Upper lobe of left lung (tissue), 6 donors: ENCODE measurements around the gene HAO2. TPM values are rescaled to one million over a fixed set of nuclear protein-coding genes. Genes with fewer than 3 reads are reported as not detected.
A peak's percentile ranks its signal among the peaks of the same experiment; 100 is the strongest.

Source experiments
- ATAC-seq, 2 donors: fragments of 200-7000 bp; cut with Tn5 transposase; one replicate each; pipeline ENCODE4 v1.9.1; 2022; ENCODE audit warnings: mild to moderate bottlenecking in 2 of 2, moderate library complexity in 2 of 2; ENCODE audit not compliant: low FRiP score in 2 of 2
- DNase-seq, 2 donors: peaks; one replicate each; pipeline ENCODE4 v3.0.0-alpha.2; 2019 to 2020
- H3K27ac ChIP-seq, 4 donors: fragments of 200-600 bp; sonication (generic); one replicate each; pipeline ENCODE4 v1.5.1; 2016 to 2019
- H3K27me3 ChIP-seq, 4 donors: fragments of 200-600 bp; sonication (generic); one replicate each; pipeline ENCODE4 v1.5.1; 2017 to 2019
- H3K36me3 ChIP-seq, 4 donors: fragments of 200-600 bp; sonication (generic); one replicate each; pipeline ENCODE4 v1.5.1; 2016 to 2019
- H3K4me1 ChIP-seq, 4 donors: fragments of 200-600 bp; sonication (generic); one replicate each; pipeline ENCODE4 v1.5.1; 2018 to 2019
- H3K4me3 ChIP-seq, 4 donors: fragments of 200-600 bp; sonication (generic); one replicate each; pipeline ENCODE4 v1.5.1; 2017 to 2019; ENCODE audit warnings: mild to moderate bottlenecking in 2 of 4, moderate library complexity in 1 of 4
- H3K9me3 ChIP-seq, 4 donors: fragments of 200-600 bp; sonication (generic); one replicate each; pipeline ENCODE4 v1.5.1; 2018 to 2019
- EP300 ChIP-seq, 4 donors: sonication (generic); formaldehyde crosslinking; IDR thresholded peaks; one replicate each; pipeline ENCODE4 v1.5.1; 2017; ENCODE audit warnings: antibody characterized with exemption in 4 of 4, control low read depth in 2 of 4
- POLR2A ChIP-seq, 4 donors: fragments of 450-650 bp; IDR thresholded peaks; one replicate each; pipeline ENCODE4 v1.5.1; 2016 to 2017; ENCODE audit warnings: antibody characterized with exemption in 4 of 4, mild to moderate bottlenecking in 2 of 4
- POLR2AphosphoS5 ChIP-seq, 2 donors: sonication (generic); formaldehyde crosslinking; IDR thresholded peaks; one replicate each; pipeline ENCODE4 v1.5.1; 2017; ENCODE audit warnings: antibody characterized with exemption in 2 of 2
- WGBS, 2 donors: methylation state at CpG; one replicate each; pipeline ENCODE4 v1.1.5; 2017 to 2018; 5-methylcytosine and 5-hydroxymethylcytosine counted together
- total RNA-seq, 6 donors: library from RNA; depleted of rRNA in 4 of 6; stranded (reverse); fragments of >200 nt in 4 of 6; gene quantifications; one replicate each; pipeline versions ENCODE4 v1.1.0 to v1.2.1, GENCODE V29; 2016 to 2021
- TF ChIP-seq, protein P1 (sequence below), 6 experiments: fragments of 450-650 bp in 4 of 6; fragments of 200-600 bp in 2 of 6; sonication (generic) in 2 of 6; IDR thresholded peaks; one replicate each; pipeline ENCODE4 v1.5.1; 2016 to 2019; ENCODE audit warnings: antibody characterized with exemption in 6 of 6
- donor health status: DM: no; HTN: no; CAD: no; lungs with moderate emphysema.
- donor health status: DM: no; HTN: yes; CAD: no; lungs with severe emphysema.

The HAO2 gene
- total RNA-seq, 6 donors from 2014 or later = 0.30 to 1.0 TPM; not detected in 4

DNA sequence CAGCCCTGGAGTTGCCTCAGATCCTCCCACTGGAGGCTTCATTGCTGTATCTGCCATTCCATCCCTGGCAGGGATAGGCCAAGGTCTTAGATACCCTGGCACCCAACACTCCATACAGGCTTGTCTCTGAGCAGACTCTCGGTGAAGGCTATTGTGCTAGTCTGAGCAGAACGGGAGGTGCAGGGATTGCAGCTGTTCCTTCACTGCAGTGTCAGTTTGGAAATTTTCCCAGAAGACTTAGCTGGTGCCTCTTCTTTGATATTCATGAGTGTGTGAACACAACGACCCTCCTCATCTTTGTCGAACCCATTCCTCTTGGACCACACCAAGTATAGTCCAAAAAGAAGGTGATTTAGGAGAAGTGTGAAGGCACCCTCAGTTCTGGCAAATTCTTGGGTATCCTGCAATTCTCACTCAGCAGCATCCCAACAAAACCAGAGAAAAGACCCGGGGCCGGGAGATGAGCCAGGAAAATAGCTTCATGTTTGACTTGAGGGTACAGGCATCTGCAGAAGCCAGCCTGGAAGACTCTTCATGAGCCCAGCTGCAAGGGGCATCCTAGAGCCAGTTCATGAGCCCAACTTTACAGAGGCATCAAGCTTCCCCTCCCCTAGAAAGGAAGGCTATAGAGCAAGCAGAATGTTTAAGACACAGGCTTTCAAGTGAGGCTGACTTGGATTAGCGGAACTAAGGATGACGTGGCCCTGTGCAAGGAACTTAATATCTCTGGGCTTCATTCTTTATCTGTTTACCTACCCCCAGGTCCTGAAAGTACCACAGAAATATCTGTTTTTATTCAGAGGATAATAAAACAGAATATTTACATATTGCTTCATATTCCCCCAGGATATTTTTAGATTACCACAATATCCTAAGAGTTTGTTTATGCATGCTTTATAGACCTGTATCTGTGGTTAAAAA lies 38.8 kb upstream of the HAO2 start:
- H3K27me3 ChIP-seq = no peaks in the 10 kb centered on the region
- ATAC-seq = peak in 1 of 2 donors; percentile 55
- no peaks in the 10 kb centered on the region for H3K9me3 ChIP-seq
- H3K4me3 ChIP-seq = no peak overlapping the region
- no peak for DNase-seq
- H3K4me1 ChIP-seq = peaks cover 8 to 14% (median 11%) of the 10 kb centered on the region in 4 donors
- H3K36me3 ChIP-seq = no peaks in the 10 kb centered on the region
- 82% methylated on average over 8 of the region's 8 CpGs for WGBS, 2 donors
- no peak overlapping the region for H3K27ac ChIP-seq
- TF ChIP-seq EP300 (IDR thresholded peaks at IDR 0.05) = no peak
- TF ChIP-seq, protein P1, sequence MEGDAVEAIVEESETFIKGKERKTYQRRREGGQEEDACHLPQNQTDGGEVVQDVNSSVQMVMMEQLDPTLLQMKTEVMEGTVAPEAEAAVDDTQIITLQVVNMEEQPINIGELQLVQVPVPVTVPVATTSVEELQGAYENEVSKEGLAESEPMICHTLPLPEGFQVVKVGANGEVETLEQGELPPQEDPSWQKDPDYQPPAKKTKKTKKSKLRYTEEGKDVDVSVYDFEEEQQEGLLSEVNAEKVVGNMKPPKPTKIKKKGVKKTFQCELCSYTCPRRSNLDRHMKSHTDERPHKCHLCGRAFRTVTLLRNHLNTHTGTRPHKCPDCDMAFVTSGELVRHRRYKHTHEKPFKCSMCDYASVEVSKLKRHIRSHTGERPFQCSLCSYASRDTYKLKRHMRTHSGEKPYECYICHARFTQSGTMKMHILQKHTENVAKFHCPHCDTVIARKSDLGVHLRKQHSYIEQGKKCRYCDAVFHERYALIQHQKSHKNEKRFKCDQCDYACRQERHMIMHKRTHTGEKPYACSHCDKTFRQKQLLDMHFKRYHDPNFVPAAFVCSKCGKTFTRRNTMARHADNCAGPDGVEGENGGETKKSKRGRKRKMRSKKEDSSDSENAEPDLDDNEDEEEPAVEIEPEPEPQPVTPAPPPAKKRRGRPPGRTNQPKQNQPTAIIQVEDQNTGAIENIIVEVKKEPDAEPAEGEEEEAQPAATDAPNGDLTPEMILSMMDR (IDR thresholded peaks at IDR 0.05) = no peak
- TF ChIP-seq POLR2A (IDR thresholded peaks at IDR 0.05) = no peak
- no peak for TF ChIP-seq POLR2AphosphoS5 (IDR thresholded peaks at IDR 0.05)

DNA sequence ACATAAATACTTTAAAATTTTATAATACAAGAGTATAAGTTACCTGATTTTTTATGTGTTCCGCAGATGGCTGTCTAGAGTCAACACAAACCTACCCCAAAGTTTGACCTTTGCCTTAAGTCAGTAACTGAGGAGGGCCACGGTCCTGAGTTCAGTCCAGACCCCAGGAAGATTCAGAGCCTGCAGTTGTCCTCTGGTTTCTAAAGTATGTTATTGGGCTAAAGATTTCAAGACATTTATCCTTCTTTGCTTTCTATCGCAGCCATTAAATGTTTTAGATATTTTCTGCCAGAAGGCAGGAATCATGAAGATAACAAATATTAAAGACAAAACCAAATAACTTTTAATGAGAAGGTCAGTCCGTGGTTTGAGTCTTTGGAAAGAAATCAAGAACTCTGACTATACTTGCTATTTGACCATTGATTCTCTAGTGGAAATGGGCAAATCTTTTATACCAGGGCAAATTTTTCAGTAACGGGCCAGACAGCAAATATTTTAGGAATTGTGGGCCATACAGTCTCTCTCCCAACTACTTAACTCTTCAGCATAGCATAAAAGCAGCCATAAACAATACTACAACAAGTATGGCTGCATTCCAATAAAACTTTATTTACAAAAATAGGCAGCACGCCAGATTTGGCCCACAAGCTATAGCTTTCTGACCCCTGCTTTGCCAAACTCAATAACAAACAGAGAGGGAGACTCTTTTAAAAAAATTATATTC lies 38.0 kb upstream of the HAO2 start:
- TF ChIP-seq, protein P1 (IDR thresholded peaks at IDR 0.05) = no peak
- no peak for TF ChIP-seq POLR2AphosphoS5 (IDR thresholded peaks at IDR 0.05)
- no peak for TF ChIP-seq POLR2A (IDR thresholded peaks at IDR 0.05)
- no peak for TF ChIP-seq EP300 (IDR thresholded peaks at IDR 0.05)
- no peak overlapping the region for H3K27ac ChIP-seq
- H3K36me3 ChIP-seq = no peaks in the 10 kb centered on the region
- H3K4me3 ChIP-seq = no peak overlapping the region
- ATAC-seq = no peak
- no peaks in the 10 kb centered on the region for H3K27me3 ChIP-seq
- 81 to 83% methylated on average over 6 of the region's 6 CpGs for WGBS, 2 donors
- H3K9me3 ChIP-seq = no peaks in the 10 kb centered on the region
- peaks cover 8 to 14% (median 11%) of the 10 kb centered on the region in 4 donors for H3K4me1 ChIP-seq
- DNase-seq = no peak

DNA sequence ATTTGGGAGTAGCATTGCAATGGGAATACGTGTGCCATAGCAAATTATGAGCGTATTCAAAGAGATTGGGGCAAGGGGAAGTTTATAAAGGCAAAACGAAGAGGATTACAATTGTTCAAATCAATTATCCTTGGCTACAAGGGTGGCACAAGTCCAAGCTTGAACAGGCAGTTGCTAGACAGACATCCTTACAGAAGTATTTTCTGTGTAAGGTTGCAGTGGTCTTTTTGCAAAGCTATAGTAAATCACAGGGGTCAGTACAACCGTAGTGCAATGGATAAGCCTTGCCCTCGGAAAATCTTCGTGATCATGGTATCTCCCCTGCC lies 37.4 kb upstream of the HAO2 start:
- no peak overlapping the region for H3K27ac ChIP-seq
- no peak for ATAC-seq
- no peaks in the 10 kb centered on the region for H3K27me3 ChIP-seq
- TF ChIP-seq, protein P1 (IDR thresholded peaks at IDR 0.05) = no peak
- no peak for TF ChIP-seq POLR2A (IDR thresholded peaks at IDR 0.05)
- TF ChIP-seq POLR2AphosphoS5 (IDR thresholded peaks at IDR 0.05) = no peak
- TF ChIP-seq EP300 (IDR thresholded peaks at IDR 0.05) = no peak
- WGBS, 2 donors = 78 to 79% methylated on average over 6 of the region's 6 CpGs
- no peak for DNase-seq
- peaks cover 8 to 14% (median 11%) of the 10 kb centered on the region in 4 donors for H3K4me1 ChIP-seq
- H3K9me3 ChIP-seq = no peaks in the 10 kb centered on the region
- H3K36me3 ChIP-seq = no peaks in the 10 kb centered on the region
- no peak overlapping the region for H3K4me3 ChIP-seq

DNA sequence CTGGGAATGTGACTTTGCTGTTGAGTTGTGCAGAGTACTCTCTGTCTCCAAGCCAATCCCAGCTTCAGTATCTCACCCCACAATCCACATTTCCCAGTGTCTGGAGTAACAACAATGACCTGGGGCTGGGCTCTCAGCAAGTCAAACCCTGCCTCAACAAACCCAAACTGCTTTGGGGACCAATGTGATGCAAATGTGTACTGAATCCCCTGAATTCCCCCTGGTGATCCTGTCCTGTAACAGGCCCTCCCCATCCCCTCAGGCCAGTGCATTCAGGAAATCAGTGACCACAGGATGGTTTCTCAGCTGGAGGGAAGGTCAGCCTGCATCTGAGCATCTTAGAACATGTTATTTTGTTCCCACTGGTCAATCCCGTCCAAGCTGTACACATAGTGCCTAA lies 36.7 kb upstream of the HAO2 start:
- TF ChIP-seq EP300 (IDR thresholded peaks at IDR 0.05) (no peak), POLR2AphosphoS5 (IDR thresholded peaks at IDR 0.05) (no peak), POLR2A (IDR thresholded peaks at IDR 0.05) (no peak)
- TF ChIP-seq, protein P1 (IDR thresholded peaks at IDR 0.05) = no peak
- no peak for ATAC-seq
- no peak overlapping the region for H3K4me3 ChIP-seq
- H3K9me3 ChIP-seq = no peaks in the 10 kb centered on the region
- no peak for DNase-seq
- H3K4me1 ChIP-seq = peaks cover 8 to 13% (median 9%) of the 10 kb centered on the region in 4 donors
- H3K27me3 ChIP-seq = no peaks in the 10 kb centered on the region
- H3K36me3 ChIP-seq = no peaks in the 10 kb centered on the region
- 91 to 95% methylated on average over 1 of the region's 1 CpG for WGBS, 2 donors
- no peak overlapping the region for H3K27ac ChIP-seq
